ENCODE measurements around the gene CDH23. TPM values are rescaled to one million over a fixed set of nuclear protein-coding genes. Genes with fewer than 3 reads are reported as not detected.

CDH23 gene
- total RNA-seq, 2 experiments from 2014 or later = 4.6 to 5.2 TPM

GRCh38 chr10:71381611-71382010 is 15.1 kb upstream of the CDH23 start:
- H3K4me1 Mint-ChIP-seq (ENCODE audit: low read depth) = peaks cover 6% of the 10 kb centered on the region
- no peaks in the 10 kb centered on the region for H3K36me3 ChIP-seq (ENCODE audit: insufficient read depth, low read length)
- no peak for DNase-seq
- TF ChIP-seq, protein P1, sequence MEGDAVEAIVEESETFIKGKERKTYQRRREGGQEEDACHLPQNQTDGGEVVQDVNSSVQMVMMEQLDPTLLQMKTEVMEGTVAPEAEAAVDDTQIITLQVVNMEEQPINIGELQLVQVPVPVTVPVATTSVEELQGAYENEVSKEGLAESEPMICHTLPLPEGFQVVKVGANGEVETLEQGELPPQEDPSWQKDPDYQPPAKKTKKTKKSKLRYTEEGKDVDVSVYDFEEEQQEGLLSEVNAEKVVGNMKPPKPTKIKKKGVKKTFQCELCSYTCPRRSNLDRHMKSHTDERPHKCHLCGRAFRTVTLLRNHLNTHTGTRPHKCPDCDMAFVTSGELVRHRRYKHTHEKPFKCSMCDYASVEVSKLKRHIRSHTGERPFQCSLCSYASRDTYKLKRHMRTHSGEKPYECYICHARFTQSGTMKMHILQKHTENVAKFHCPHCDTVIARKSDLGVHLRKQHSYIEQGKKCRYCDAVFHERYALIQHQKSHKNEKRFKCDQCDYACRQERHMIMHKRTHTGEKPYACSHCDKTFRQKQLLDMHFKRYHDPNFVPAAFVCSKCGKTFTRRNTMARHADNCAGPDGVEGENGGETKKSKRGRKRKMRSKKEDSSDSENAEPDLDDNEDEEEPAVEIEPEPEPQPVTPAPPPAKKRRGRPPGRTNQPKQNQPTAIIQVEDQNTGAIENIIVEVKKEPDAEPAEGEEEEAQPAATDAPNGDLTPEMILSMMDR (IDR thresholded peaks at IDR 0.05) = no peak
- H3K4me3 ChIP-seq (ENCODE audit: low read length) = no peak overlapping the region
- no peaks in the 10 kb centered on the region for H3K27me3 Mint-ChIP-seq
- no peaks in the 10 kb centered on the region for H3K36me3 Mint-ChIP-seq (ENCODE audit: low read depth)
- no peaks in the 10 kb centered on the region for H3K9me3 Mint-ChIP-seq
- H3K27ac Mint-ChIP-seq = no peak overlapping the region
- POLR2A ChIA-PET = interaction anchor here (1.2 kb wide), 1 partner anchor 430 kb away, joined by 4 read pairs; no protein-coding TSS in a partner anchor
- H3K27ac ChIP-seq (ENCODE audit: low read depth in 1 of 2, low read length in 2 of 2) = no peak overlapping the region
- no peak overlapping the region for H3K4me3 Mint-ChIP-seq
- no peak for ATAC-seq (ENCODE audit: poor library complexity)
- intact Hi-C loops (cut with DNase I, micrococcal nuclease) = loop anchor here in 1 of 2 experiments (2.0 kb wide), 1 partner anchor 67 kb away; no protein-coding TSS in a partner anchor
- CTCF ChIA-PET = no interaction called here
- H3K27me3 ChIP-seq (ENCODE audit: control insufficient read depth in 1 of 2, insufficient read depth in 2 of 2, low read length in 2 of 2) = no peaks in the 10 kb centered on the region
- H3K4me1 ChIP-seq (ENCODE audit: insufficient read depth, low read length) = peaks cover 15% of the 10 kb centered on the region
- no peaks in the 10 kb centered on the region for H3K9me3 ChIP-seq (ENCODE audit: control insufficient read depth in 1 of 2, insufficient read depth in 1 of 2, low read length in 2 of 2)

DNA sequence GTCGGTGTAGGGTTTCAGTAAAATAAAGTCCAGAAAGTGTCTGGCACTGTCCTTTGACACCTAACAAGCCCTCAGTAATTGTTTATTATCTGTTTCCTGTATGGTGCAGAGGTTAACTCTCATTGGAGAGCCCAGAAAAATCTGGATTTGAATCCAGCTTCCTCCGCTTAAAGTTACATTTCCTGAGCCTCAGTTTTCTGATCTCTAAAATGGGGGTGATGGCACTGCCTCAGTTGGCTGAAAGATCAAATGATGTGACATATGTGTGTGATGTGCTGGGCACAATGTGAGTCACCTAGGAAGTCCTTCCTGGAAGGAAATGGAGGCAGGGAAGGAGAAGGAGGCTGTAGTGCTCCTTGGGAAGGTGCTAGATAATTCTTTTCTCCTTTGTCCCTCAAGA is 14.7 kb upstream of the CDH23 start:
- H3K36me3 ChIP-seq (ENCODE audit: insufficient read depth, low read length) = no peaks in the 10 kb centered on the region
- no peaks in the 10 kb centered on the region for H3K9me3 Mint-ChIP-seq
- H3K4me1 ChIP-seq (ENCODE audit: insufficient read depth, low read length) = peaks cover 11% of the 10 kb centered on the region
- H3K27me3 ChIP-seq (ENCODE audit: control insufficient read depth in 1 of 2, insufficient read depth in 2 of 2, low read length in 2 of 2) = no peaks in the 10 kb centered on the region
- H3K4me3 Mint-ChIP-seq = no peak overlapping the region
- no peaks in the 10 kb centered on the region for H3K36me3 Mint-ChIP-seq (ENCODE audit: low read depth)
- TF ChIP-seq, protein P1 (IDR thresholded peaks at IDR 0.05) = no peak
- ChIA-PET CTCF (no interaction called here), POLR2A (interaction anchor here (1.2 kb wide), 1 partner anchor 430 kb away, joined by 4 read pairs; no protein-coding TSS in a partner anchor)
- no peak overlapping the region for H3K4me3 ChIP-seq (ENCODE audit: low read length)
- H3K9me3 ChIP-seq (ENCODE audit: control insufficient read depth in 1 of 2, insufficient read depth in 1 of 2, low read length in 2 of 2) = no peaks in the 10 kb centered on the region
- no peaks in the 10 kb centered on the region for H3K27me3 Mint-ChIP-seq
- peaks cover 6% of the 10 kb centered on the region for H3K4me1 Mint-ChIP-seq (ENCODE audit: low read depth)
- ATAC-seq (ENCODE audit: poor library complexity) (no peak), DNase-seq (no peak)
- intact Hi-C loops (cut with DNase I, micrococcal nuclease) = loop anchor here in 1 of 2 experiments (2.0 kb wide), 1 partner anchor 67 kb away; no protein-coding TSS in a partner anchor
- H3K27ac Mint-ChIP-seq = no peak overlapping the region
- H3K27ac ChIP-seq (ENCODE audit: low read depth in 1 of 2, low read length in 2 of 2) = no peak overlapping the region

DNA sequence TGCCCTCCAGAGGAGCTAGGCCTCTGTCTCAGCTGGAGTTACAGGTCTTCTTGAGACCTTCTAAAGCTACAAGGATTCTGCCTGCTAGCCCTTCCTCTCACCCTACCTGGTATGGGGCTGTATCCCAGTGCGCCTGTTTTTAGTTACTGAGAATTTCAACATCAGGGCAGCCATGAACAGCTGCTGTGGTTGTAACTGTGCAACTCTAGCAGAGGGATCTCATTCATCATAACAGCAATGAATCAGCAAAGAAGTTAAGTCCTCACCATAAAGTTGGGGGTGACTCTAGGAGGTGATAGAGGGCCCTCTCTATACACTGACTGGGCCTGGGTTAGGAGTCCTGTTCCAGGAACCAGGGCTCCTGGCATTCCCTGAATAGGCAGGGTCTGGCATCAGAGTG is 14.0 kb upstream of the CDH23 start:
- Histone ChIP-seq H3K27ac (ENCODE audit: low read depth in 1 of 2, low read length in 2 of 2) (no peak overlapping the region), H3K4me3 (ENCODE audit: low read length) (no peak overlapping the region), H3K9me3 (ENCODE audit: control insufficient read depth in 1 of 2, insufficient read depth in 1 of 2, low read length in 2 of 2) (no peaks in the 10 kb centered on the region), H3K36me3 (ENCODE audit: insufficient read depth, low read length) (no peaks in the 10 kb centered on the region), H3K27me3 (ENCODE audit: control insufficient read depth in 1 of 2, insufficient read depth in 2 of 2, low read length in 2 of 2) (no peaks in the 10 kb centered on the region), H3K4me1 (ENCODE audit: insufficient read depth, low read length) (peaks cover 5% of the 10 kb centered on the region)
- DNase-seq = no peak
- TF ChIP-seq, protein P1 (IDR thresholded peaks at IDR 0.05) = no peak
- H3K4me3 Mint-ChIP-seq = no peak overlapping the region
- H3K4me1 Mint-ChIP-seq (ENCODE audit: low read depth) = peaks cover under 1% of the 10 kb centered on the region
- no peak for ATAC-seq (ENCODE audit: poor library complexity)
- no peaks in the 10 kb centered on the region for H3K27me3 Mint-ChIP-seq
- intact Hi-C loops (cut with DNase I, micrococcal nuclease) = loop anchor here in 1 of 2 experiments (1.0 to 2.0 kb wide), 3 partner anchors 68 to 514 kb away; no protein-coding TSS in a partner anchor
- no peaks in the 10 kb centered on the region for H3K9me3 Mint-ChIP-seq
- ChIA-PET CTCF (no interaction called here), POLR2A (interaction anchor here (1.2 kb wide), 1 partner anchor 429 kb away, joined by 4 read pairs; no protein-coding TSS in a partner anchor)
- no peaks in the 10 kb centered on the region for H3K36me3 Mint-ChIP-seq (ENCODE audit: low read depth)
- H3K27ac Mint-ChIP-seq = no peak overlapping the region
